Fibroblast of lung (primary cell): ENCODE measurements around the gene DYRK1A. TPM values are rescaled to one million over a fixed set of nuclear protein-coding genes. Genes with fewer than 3 reads are reported as not detected.

Experiments
- DNase-seq, 2 donors: peaks; one replicate each; pipeline versions ENCODE4 v3.0.0 to v3.0.0-alpha.2; 2010; ENCODE audit warnings: low read depth in 2 of 2
- H2AFZ ChIP-seq: 2 replicates; pipeline ENCODE4 v1.5.1; 2012; ENCODE audit warnings: low read length, control low read depth, inconsistent platforms
- H3K27ac ChIP-seq: 2 replicates; pipeline ENCODE4 v1.5.1; 2011; ENCODE audit warnings: low read length, control low read depth; ENCODE audit not compliant: insufficient read depth
- H3K27me3 ChIP-seq: 2 replicates; pipeline ENCODE4 v1.5.1; 2011; ENCODE audit warnings: mild to moderate bottlenecking, low read length; ENCODE audit not compliant: control insufficient read depth, insufficient read depth
- H3K36me3 ChIP-seq: 2 replicates; pipeline ENCODE4 v1.5.1; 2011; ENCODE audit warnings: low read length; ENCODE audit not compliant: control insufficient read depth, insufficient read depth
- H3K4me1 ChIP-seq: 2 replicates; pipeline ENCODE4 v1.5.1; 2011; ENCODE audit warnings: low read length; ENCODE audit not compliant: control insufficient read depth, insufficient read depth; ENCODE audit errors: extremely low read depth
- H3K4me2 ChIP-seq: 2 replicates; pipeline ENCODE4 v1.5.1; 2011; ENCODE audit warnings: low read length, control low read depth; ENCODE audit not compliant: insufficient read depth; ENCODE audit errors: extremely low read depth
- H3K4me3 ChIP-seq, 4 experiments: fragments of 200-600 bp in 1 of 4; sonication (generic) in 1 of 4; replicated peaks in 1 of 4; 2 replicates each; pipeline ENCODE4 v1.5.1; 2011 to 2016; ENCODE audit warnings: low read length in 4 of 4, low read depth in 3 of 4, mild to moderate bottlenecking in 3 of 4, control low read depth in 2 of 4, inconsistent platforms in 1 of 4, mixed read lengths in 1 of 4; ENCODE audit not compliant: insufficient read depth in 1 of 4; ENCODE audit errors: control extremely low read depth in 1 of 4
- H3K79me2 ChIP-seq: 2 replicates; pipeline ENCODE4 v1.5.1; 2012; ENCODE audit warnings: mild to moderate bottlenecking, low read length, inconsistent platforms; ENCODE audit not compliant: control insufficient read depth, insufficient read depth
- H3K9ac ChIP-seq: 2 replicates; pipeline ENCODE4 v1.5.1; 2011; ENCODE audit warnings: mild to moderate bottlenecking, low read length, control low read depth; ENCODE audit not compliant: insufficient read depth
- H3K9me3 ChIP-seq: 2 replicates; pipeline ENCODE4 v1.5.1; 2012; ENCODE audit warnings: low read depth, low read length; ENCODE audit not compliant: control insufficient read depth, insufficient read depth
- H4K20me1 ChIP-seq: 2 replicates; pipeline ENCODE4 v1.5.1; 2011; ENCODE audit warnings: low read length; ENCODE audit not compliant: control insufficient read depth, insufficient read depth; ENCODE audit errors: extremely low read depth
- EZH2 ChIP-seq: IDR thresholded peaks from 2 replicates; pipeline ENCODE4 v1.5.1; 2012; ENCODE audit warnings: low read length, control low read depth, mild to moderate bottlenecking; ENCODE audit errors: missing control alignments
- polyA plus RNA-seq, 2 donors: library from polyadenylated mRNA; depleted of rRNA in 1 of 2; stranded (reverse) in 1 of 2; unstranded in 1 of 2; fragments of >200 nt; gene quantifications; 2 replicates each; pipeline ENCODE4 v1.2.1, GENCODE V29; 2011 to 2012; ENCODE audit warnings: missing spikeins in 1 of 2
- total RNA-seq: library from RNA; depleted of rRNA; stranded (reverse); fragments of >200 nt; gene quantifications from 2 replicates; pipeline ENCODE4 v1.2.1, GENCODE V29; 2014
- TF ChIP-seq, protein P1 (sequence below), 2 donors: IDR thresholded peaks in 1 of 2; conservative IDR thresholded peaks in 1 of 2; 1 replicate in 1 of 2; 2 replicates in 1 of 2; pipeline ENCODE4 v1.5.1; 2011 to 2012; ENCODE audit warnings: low read length in 2 of 2, control low read depth in 1 of 2, inconsistent platforms in 1 of 2, low read depth in 1 of 2, mild to moderate bottlenecking in 1 of 2

Gene DYRK1A
- total and polyA plus RNA-seq, 2 donors (not counting 1 experiment from before 2014, with no cell fraction given) = 45.9 to 64.1 TPM

- Histone ChIP-seq H3K9ac (no peak overlapping the region), H2AFZ (no peak overlapping the region), H3K9me3 (no peaks in the 10 kb centered on the region), H4K20me1 (peaks cover 2% of the 10 kb centered on the region), H3K4me2 (no peak overlapping the region), H3K4me3 (no peak overlapping the region), H3K79me2 (peaks cover 99% of the 10 kb centered on the region), H3K4me1 (peaks cover 3% of the 10 kb centered on the region), H3K27me3 (no peaks in the 10 kb centered on the region), H3K36me3 (no peaks in the 10 kb centered on the region), H3K27ac (no peak overlapping the region)
- DNase-seq = no peak
- TF ChIP-seq EZH2 = no peak
- TF ChIP-seq, protein P1, sequence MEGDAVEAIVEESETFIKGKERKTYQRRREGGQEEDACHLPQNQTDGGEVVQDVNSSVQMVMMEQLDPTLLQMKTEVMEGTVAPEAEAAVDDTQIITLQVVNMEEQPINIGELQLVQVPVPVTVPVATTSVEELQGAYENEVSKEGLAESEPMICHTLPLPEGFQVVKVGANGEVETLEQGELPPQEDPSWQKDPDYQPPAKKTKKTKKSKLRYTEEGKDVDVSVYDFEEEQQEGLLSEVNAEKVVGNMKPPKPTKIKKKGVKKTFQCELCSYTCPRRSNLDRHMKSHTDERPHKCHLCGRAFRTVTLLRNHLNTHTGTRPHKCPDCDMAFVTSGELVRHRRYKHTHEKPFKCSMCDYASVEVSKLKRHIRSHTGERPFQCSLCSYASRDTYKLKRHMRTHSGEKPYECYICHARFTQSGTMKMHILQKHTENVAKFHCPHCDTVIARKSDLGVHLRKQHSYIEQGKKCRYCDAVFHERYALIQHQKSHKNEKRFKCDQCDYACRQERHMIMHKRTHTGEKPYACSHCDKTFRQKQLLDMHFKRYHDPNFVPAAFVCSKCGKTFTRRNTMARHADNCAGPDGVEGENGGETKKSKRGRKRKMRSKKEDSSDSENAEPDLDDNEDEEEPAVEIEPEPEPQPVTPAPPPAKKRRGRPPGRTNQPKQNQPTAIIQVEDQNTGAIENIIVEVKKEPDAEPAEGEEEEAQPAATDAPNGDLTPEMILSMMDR (conservative IDR thresholded peaks at IDR 0.05 in 1 of 2, IDR thresholded peaks at IDR 0.05 in 1 of 2; ENCODE audit: low read depth in 1 of 2, low read length in 2 of 2) = no peak
These were observed 9.4 kb downstream of the DYRK1A start for GRCh38 chr21:37375866-37376574.

GRCh38 chr21:37378700-37379139 is 12.1 kb downstream of the DYRK1A start:
- peaks cover 2% of the 10 kb centered on the region for H4K20me1 ChIP-seq
- TF ChIP-seq, protein P1 (conservative IDR thresholded peaks at IDR 0.05 in 1 of 2, IDR thresholded peaks at IDR 0.05 in 1 of 2; ENCODE audit: low read depth in 1 of 2, low read length in 2 of 2) = no peak
- TF ChIP-seq EZH2 = no peak
- H3K4me2 ChIP-seq = no peak overlapping the region
- H3K36me3 ChIP-seq = no peaks in the 10 kb centered on the region
- H2AFZ ChIP-seq = no peak overlapping the region
- no peaks in the 10 kb centered on the region for H3K9me3 ChIP-seq
- H3K27ac ChIP-seq = no peak overlapping the region
- DNase-seq = no peak
- H3K4me3 ChIP-seq = no peak overlapping the region
- no peak overlapping the region for H3K9ac ChIP-seq
- no peaks in the 10 kb centered on the region for H3K27me3 ChIP-seq
- H3K4me1 ChIP-seq = peaks cover 3% of the 10 kb centered on the region
- H3K79me2 ChIP-seq = peaks cover 99% of the 10 kb centered on the region

DNA sequence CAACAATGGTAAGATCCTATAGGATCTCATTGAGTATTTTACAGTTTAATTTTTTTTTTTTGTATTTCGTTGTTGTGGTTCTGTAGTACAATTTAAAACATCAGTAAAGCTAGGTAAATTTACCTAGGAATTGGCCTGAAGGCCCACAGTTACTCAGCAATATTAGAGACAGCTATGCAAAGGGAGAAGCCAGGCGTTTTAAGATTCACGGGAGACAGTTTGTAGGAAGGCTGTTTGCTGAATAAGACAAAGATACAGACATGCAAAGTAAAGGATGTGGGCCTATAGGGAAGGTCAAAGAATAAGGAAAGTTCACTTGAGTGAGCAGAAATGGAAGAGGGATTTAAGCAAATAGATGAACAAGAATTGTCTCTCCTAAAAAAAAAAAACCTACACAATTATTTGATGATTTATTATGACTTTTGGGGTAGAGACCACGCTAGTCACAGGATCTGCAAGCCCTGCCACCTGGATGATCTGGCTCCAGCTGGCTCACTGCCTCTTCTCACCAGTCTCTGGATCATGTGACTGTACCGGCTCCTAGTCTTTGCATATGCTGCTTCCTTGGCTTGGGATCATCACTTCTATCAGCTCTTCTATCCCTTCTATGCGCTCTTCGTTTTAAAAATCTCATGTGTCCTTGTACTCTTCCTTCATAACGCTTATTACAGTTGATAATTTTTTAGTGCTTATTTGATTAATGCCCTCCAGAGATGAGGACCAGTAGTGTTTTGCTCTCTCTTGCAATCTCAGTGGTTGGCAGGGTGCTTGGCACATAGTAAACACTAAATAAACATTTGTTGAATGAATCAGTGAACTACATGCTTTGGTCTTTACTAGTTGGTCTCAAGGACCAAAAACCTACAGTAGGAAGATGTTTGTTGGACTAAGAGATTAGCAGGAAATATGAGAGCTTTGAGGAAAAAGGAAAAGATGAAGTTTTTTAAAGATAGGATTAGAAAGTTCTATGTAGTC is 14.1 kb downstream of the DYRK1A start:
- Histone ChIP-seq H3K79me2 (peaks cover 100% of the 10 kb centered on the region), H3K4me2 (no peak overlapping the region), H4K20me1 (peaks cover 2% of the 10 kb centered on the region), H3K36me3 (no peaks in the 10 kb centered on the region), H2AFZ (no peak overlapping the region), H3K9ac (no peak overlapping the region), H3K9me3 (no peaks in the 10 kb centered on the region), H3K4me3 (no peak overlapping the region), H3K27me3 (no peaks in the 10 kb centered on the region), H3K4me1 (no peaks in the 10 kb centered on the region), H3K27ac (no peak overlapping the region)
- TF ChIP-seq EZH2 = no peak
- TF ChIP-seq, protein P1 (conservative IDR thresholded peaks at IDR 0.05 in 1 of 2, IDR thresholded peaks at IDR 0.05 in 1 of 2; ENCODE audit: low read depth in 1 of 2, low read length in 2 of 2) = no peak
- DNase-seq = no peak
